Esophagus (tissue), 2 donors: ENCODE data around the gene SNX21. TPM values are rescaled to one million over a fixed set of nuclear protein-coding genes. Genes with fewer than 3 reads are reported as not detected.

Source experiments
- H3K27ac ChIP-seq, 2 donors: one replicate each; pipeline ENCODE4 v1.5.1; 2013; ENCODE audit warnings: low read depth in 2 of 2, mild to moderate bottlenecking in 2 of 2, inconsistent platforms in 1 of 2, low read length in 1 of 2, moderate library complexity in 1 of 2
- H3K27me3 ChIP-seq, 2 donors: one replicate each; pipeline ENCODE4 v1.6.1; 2013; ENCODE audit warnings: low read length in 2 of 2, control low read depth in 1 of 2, mild to moderate bottlenecking in 1 of 2; ENCODE audit not compliant: insufficient read depth in 2 of 2, control insufficient read depth in 1 of 2
- H3K36me3 ChIP-seq, 2 donors: one replicate each; pipeline ENCODE4 v1.6.1; 2013; ENCODE audit warnings: low read length in 1 of 2; ENCODE audit not compliant: control insufficient read depth in 2 of 2, insufficient read depth in 2 of 2
- H3K4me1 ChIP-seq, 2 donors: one replicate each; pipeline ENCODE4 v1.6.1; 2013; ENCODE audit warnings: low read length in 1 of 2; ENCODE audit not compliant: control insufficient read depth in 2 of 2, insufficient read depth in 2 of 2
- H3K4me3 ChIP-seq, 2 donors: one replicate each; pipeline ENCODE4 v1.5.1; 2013; ENCODE audit warnings: low read length in 2 of 2, mild to moderate bottlenecking in 2 of 2, low read depth in 1 of 2, moderate library complexity in 1 of 2
- H3K9me3 ChIP-seq, 2 donors: one replicate each; pipeline ENCODE4 v1.6.1; 2013; ENCODE audit warnings: mild to moderate bottlenecking in 2 of 2, low read depth in 1 of 2, low read length in 1 of 2, moderate library complexity in 1 of 2; ENCODE audit not compliant: control insufficient read depth in 2 of 2, insufficient read depth in 1 of 2
- WGBS, 2 donors: extraction: QIAGEN DNeasy Blood & Tissue Kit; methylation state at CpG; one replicate each; pipeline ENCODE4 v1.1.7; 2013; 5-methylcytosine and 5-hydroxymethylcytosine counted together
- polyA plus RNA-seq, 2 donors: library from polyadenylated mRNA; stranded (reverse); fragments of 200-250 nt; gene quantifications; one replicate each; pipeline ENCODE4 v1.2.3, GENCODE V29; 2013
- donor health status: healthy with polysubstance abuse.
- donor health status: Bipolar disorder and iron deficiency.

The SNX21 gene
- polyA plus RNA-seq, 2 donors = 9.3 to 25.8 TPM

DNA sequence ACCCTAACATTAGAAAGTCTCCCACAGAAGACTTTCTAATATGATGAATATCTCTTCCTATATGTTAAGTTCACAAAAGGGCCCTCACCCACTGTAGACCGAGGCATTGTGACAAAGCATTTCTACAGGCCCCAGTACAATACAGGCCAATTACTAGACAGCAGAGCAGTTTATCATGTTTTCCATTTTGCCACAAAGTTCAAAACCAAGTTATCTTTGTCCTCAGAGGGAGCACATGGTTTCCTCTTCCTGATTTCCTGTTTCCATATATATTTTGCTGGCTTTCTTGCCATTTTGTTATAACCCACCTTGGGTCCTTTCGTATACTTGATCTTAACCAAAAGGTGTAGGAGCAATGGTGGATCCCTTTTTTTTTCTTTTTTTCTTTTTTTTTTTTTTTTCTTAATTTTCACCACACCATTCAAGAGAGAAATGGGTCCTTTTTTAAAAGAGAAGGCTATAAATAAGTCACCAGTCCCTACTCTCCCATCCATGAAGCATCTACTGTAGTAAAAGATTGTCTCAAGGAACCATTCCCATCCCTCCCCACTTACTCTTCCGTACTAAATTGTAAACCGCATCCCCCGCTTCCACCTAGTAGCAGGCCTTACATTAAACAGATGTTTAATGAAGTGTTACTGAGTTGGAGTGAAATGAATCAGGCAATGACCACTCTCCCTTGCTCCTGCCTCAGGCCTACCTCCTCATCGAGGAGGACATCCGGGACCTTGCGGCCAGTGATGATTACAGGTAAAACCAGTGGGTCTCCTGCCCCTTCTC is 23.2 kb upstream of the SNX21 start:
- Histone ChIP-seq H3K4me1 (peaks cover 0 to 7% of the 10 kb centered on the region in 2 donors), H3K9me3 (no peaks in the 10 kb centered on the region), H3K36me3 (peaks cover 18 to 20% of the 10 kb centered on the region in 2 donors), H3K27me3 (no peaks in the 10 kb centered on the region), H3K27ac (no peak overlapping the region), H3K4me3 (no peak overlapping the region)
- 93 to 95% methylated on average over 8 of the region's 8 CpGs for WGBS, 2 donors

DNA sequence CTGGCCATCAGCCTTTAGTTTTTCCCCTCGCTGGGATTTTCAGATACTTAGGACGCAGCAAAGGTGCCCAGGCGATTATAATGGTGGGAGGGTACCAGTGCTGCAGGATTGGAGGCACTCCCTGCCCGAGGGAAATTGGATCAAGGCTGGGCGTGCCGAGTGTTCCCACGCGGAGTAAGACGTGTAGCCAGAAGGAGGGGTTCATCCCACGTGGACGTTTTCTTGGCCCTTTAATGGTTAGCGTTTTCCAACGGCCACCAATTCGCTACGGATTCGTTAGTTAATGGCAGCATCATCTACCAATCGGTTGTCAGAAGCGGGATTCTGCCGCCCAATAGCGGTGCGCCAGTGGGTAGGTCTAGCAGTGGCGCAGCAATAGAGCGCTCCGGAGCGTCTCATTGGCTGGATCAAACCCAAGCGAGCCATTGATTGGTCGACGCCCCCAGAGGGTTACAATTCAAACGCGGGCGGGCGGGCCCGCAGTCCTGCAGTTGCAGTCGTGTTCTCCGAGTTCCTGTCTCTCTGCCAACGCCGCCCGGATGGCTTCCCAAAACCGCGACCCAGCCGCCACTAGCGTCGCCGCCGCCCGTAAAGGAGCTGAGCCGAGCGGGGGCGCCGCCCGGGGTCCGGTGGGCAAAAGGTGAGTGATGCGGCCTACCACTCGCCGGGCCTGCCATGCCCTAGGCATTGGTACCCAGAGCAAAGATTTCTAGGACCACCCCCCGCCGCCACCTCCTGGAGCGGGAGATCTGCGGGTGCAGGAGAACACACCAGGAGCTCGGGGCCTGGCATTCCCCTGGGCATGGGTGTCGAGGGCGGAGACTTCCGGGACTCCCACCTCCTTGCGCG is 21.2 kb upstream of the SNX21 start, which contains the start of gene UBE2C:
UBE2C (plus strand) TSS at position 488 of the 849 bp plus-strand sequence; CDS start at position 540, 52 bp downstream.
- Histone ChIP-seq H3K36me3 (peaks cover 10 to 15% of the 10 kb centered on the region in 2 donors), H3K4me3 (peak within 1 kb of the TSS; percentile 61 to 74), H3K27ac (peak within 1 kb of the TSS; percentile 6 to 58), H3K9me3 (no peaks in the 10 kb centered on the region), H3K4me1 (peaks cover 0 to 7% of the 10 kb centered on the region in 2 donors), H3K27me3 (no peaks in the 10 kb centered on the region)
- 1% methylated on average over 64 to 65 of the region's 65 CpGs for WGBS, 2 donors

GRCh38 chr20:45813006-45813340 is 20.6 kb upstream of the SNX21 start:
- Histone ChIP-seq H3K9me3 (no peaks in the 10 kb centered on the region), H3K27me3 (no peaks in the 10 kb centered on the region), H3K4me3 (peak overlapping the region; percentile 61 to 74), H3K36me3 (peaks cover 10 to 15% of the 10 kb centered on the region in 2 donors), H3K4me1 (peaks cover 0 to 7% of the 10 kb centered on the region in 2 donors), H3K27ac (peak overlapping the region in 1 of 2 donors; percentile 9)
- WGBS, 2 donors = 4 to 5% methylated on average over 11 of the region's 11 CpGs

- H3K36me3 ChIP-seq = peaks cover 10 to 15% of the 10 kb centered on the region in 2 donors
- H3K4me3 ChIP-seq = peak overlapping the region; percentile 61 to 74
- no peaks in the 10 kb centered on the region for H3K9me3 ChIP-seq
- H3K27me3 ChIP-seq = no peaks in the 10 kb centered on the region
- H3K27ac ChIP-seq = no peak overlapping the region
- H3K4me1 ChIP-seq = peaks cover 0 to 7% of the 10 kb centered on the region in 2 donors
- 61 to 64% methylated on average over 7 of the region's 7 CpGs for WGBS, 2 donors
Observed at GRCh38 chr20:45813489-45813888, 20.1 kb upstream of the SNX21 start.

- WGBS, 2 donors = 86 to 90% methylated on average over 3 of the region's 3 CpGs
- peaks cover 3 to 9% of the 10 kb centered on the region in 2 donors for H3K36me3 ChIP-seq
- no peaks in the 10 kb centered on the region for H3K9me3 ChIP-seq
- H3K27ac ChIP-seq = no peak overlapping the region
- H3K4me1 ChIP-seq = peaks cover 0 to 7% of the 10 kb centered on the region in 2 donors
- H3K4me3 ChIP-seq = no peak overlapping the region
- H3K27me3 ChIP-seq = no peaks in the 10 kb centered on the region
Observed at GRCh38 chr20:45814314-45814713, 19.3 kb upstream of the SNX21 start.

GRCh38 chr20:45816951-45817350 is 16.6 kb upstream of the SNX21 start:
- Histone ChIP-seq H3K27ac (no peak overlapping the region), H3K27me3 (no peaks in the 10 kb centered on the region), H3K9me3 (no peaks in the 10 kb centered on the region), H3K36me3 (no peaks in the 10 kb centered on the region), H3K4me1 (peaks cover 0 to 7% of the 10 kb centered on the region in 2 donors), H3K4me3 (no peak overlapping the region)
- 94 to 97% methylated on average over 3 of the region's 3 CpGs for WGBS, 2 donors

DNA sequence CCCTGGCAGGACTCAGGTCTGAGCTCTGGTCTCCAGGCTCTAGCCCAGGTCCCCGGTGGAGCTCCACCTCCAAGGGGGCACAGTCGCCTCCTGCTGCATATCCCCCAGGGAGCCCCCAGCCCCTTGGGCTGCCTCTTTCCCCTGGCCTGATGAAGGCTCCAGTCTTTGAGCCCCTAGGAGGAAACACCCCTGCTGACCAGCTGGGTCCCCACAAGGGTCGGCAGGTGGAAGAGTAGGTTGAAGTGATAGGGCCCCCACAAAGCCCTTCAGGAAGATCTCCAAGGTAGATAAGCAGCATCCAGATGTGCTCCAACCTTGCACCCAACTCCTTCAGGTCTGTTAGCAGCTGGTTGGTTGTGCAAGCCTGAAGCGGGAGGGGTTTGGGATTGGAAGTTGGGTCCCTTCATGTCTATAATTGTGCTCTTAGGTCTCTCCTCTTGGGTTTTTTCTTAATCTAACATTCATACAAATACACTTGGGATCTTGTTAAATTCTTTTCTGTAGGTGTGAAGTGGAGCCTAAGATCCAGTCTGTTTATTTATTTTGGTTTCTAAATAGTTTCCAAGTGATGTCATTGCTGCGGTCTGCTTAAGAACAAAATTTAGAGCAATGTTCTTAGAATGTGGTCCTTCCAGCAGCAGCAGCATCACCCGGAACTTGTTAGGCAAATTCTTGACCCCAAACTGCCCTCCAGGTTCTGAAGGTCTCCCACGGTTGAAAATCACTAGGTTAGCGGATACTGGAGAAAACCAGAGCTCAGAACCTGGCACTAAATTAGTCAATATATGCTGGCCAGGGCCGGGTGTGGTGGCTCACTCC is 16.0 kb upstream of the SNX21 start:
- no peak overlapping the region for H3K4me3 ChIP-seq
- H3K9me3 ChIP-seq = no peaks in the 10 kb centered on the region
- H3K4me1 ChIP-seq = peaks cover 1 to 7% of the 10 kb centered on the region in 2 donors
- 57 to 66% methylated on average over 9 of the region's 9 CpGs for WGBS, 2 donors
- peak overlapping the region in 1 of 2 donors; percentile 24 for H3K27ac ChIP-seq
- no peaks in the 10 kb centered on the region for H3K27me3 ChIP-seq
- H3K36me3 ChIP-seq = no peaks in the 10 kb centered on the region

DNA sequence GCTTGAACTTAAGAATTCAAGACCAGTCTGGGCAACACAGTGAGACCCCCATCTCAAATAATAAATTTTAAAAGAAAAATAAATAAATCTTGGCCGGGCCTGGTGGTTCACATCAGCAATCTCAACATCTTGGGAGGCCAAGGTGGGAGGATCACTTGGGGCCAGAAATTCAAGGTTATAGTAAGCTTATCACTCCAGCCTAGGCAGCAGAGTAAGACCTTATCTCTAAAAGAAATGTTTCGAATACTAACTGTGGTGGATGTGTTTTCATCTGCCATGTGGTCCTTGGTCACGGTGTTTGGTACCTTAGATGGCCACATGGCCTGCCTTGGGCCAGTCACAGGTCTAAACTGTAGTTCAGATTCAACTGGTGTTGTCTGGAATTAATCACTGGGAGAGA is 15.4 kb upstream of the SNX21 start:
- Histone ChIP-seq H3K27ac (peak overlapping the region in 1 of 2 donors; percentile 24), H3K9me3 (no peaks in the 10 kb centered on the region), H3K4me3 (no peak overlapping the region), H3K36me3 (no peaks in the 10 kb centered on the region), H3K27me3 (no peaks in the 10 kb centered on the region), H3K4me1 (peaks cover 5 to 8% of the 10 kb centered on the region in 2 donors)
- WGBS, 2 donors = 77 to 79% methylated on average over 3 of the region's 3 CpGs

DNA sequence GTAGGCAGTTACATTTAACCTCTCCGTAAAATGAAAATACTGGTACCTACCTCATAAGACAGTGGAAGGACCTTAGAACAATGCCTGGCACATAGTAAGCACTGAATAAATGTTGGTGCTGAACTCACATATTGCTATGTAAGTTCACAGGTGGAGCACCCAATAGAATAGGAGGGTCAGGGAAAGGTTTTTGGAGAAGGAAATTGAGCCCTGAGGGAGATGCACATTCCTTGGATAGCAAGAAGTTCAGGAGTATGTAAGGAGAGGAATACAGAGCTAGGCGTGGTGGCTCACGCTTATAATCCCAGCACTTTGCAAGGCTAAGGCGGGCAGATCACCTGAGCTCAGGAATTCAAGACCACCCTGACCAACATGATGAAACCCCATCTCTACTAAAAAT is 14.1 kb upstream of the SNX21 start:
- WGBS, 2 donors = 95 to 98% methylated on average over 4 of the region's 4 CpGs
- H3K27me3 ChIP-seq = peaks cover 0 to 2% of the 10 kb centered on the region in 2 donors
- no peak overlapping the region for H3K27ac ChIP-seq
- no peaks in the 10 kb centered on the region for H3K36me3 ChIP-seq
- peaks cover 3 to 16% of the 10 kb centered on the region in 2 donors for H3K4me1 ChIP-seq
- H3K4me3 ChIP-seq = no peak overlapping the region
- H3K9me3 ChIP-seq = no peaks in the 10 kb centered on the region
